ENCODE measurements around the gene GPR62.
"Not testable (repeated sequence)": the region's sequence is repeated elsewhere in the genome, so short reads cannot be mapped to it uniquely, and the experiment has no call there.

GPR62 gene

GRCh38 chr3:51971350-51971749 lies 16.2 kb downstream of the GPR62 start:
- DNase-seq: no peak

GRCh38 chr3:51974277-51974962 lies 19.2 kb downstream of the GPR62 start:
- DNase-seq: peak in 1 of 2 experiments; percentile 50

GRCh38 chr3:51974963-51975851 lies 20.0 kb downstream of the GPR62 start, which contains the start of gene ABHD14A:
TSS of gene ABHD14A (plus strand) at chr3:51975064. CDS start at chr3:51975136, 72 bp downstream.
- peak; percentile 69 to 76 for DNase-seq

GRCh38 chr3:51975852-51976549 lies 20.8 kb downstream of the GPR62 start:
- peak in 1 of 2 experiments; percentile 47 for DNase-seq

- DNase-seq: no peak
These were observed 22.4 kb downstream of the GPR62 start for GRCh38 chr3:51977446-51978142.

- DNase-seq: no peak
These were observed 22.9 kb downstream of the GPR62 start for GRCh38 chr3:51978143-51978502.

- no peak for DNase-seq
These were observed 25.1 kb downstream of the GPR62 start for GRCh38 chr3:51980253-51980652.

GRCh38 chr3:51982352-51982837 lies 27.2 kb downstream of the GPR62 start:
- peak; percentile 50 to 59 for DNase-seq

- peak; percentile 83 to 86 for DNase-seq
These were observed 27.8 kb downstream of the GPR62 start, which contains the start of gene ACY1 for GRCh38 chr3:51982838-51983577. TSS of gene ACY1 (plus strand) at chr3:51983535. CDS start at chr3:51984065, 530 bp downstream.

GRCh38 chr3:51983578-51984268 lies 28.5 kb downstream of the GPR62 start:
- DNase-seq: no peak

GRCh38 chr3:51984269-51984647 lies 29.1 kb downstream of the GPR62 start:
- no peak for DNase-seq

GRCh38 chr3:51985063-51985462 lies 29.9 kb downstream of the GPR62 start:
- DNase-seq: no peak

GRCh38 chr3:51986010-51986947 lies 31.1 kb downstream of the GPR62 start:
- DNase-seq: no peak

- no peak for DNase-seq
These were observed 32.4 kb downstream of the GPR62 start for GRCh38 chr3:51987568-51987967.

- no peak for DNase-seq
These were observed 33.3 kb downstream of the GPR62 start for GRCh38 chr3:51988286-51989146.

GRCh38 chr3:51990501-51990971 lies 35.4 kb downstream of the GPR62 start:
- DNase-seq: not testable (repeated sequence)

- no peak for DNase-seq
These were observed 37.0 kb downstream of the GPR62 start for GRCh38 chr3:51992017-51992682.

- not testable (repeated sequence) for DNase-seq
These were observed 38.5 kb downstream of the GPR62 start for GRCh38 chr3:51993657-51994056.
